Epithelial cell of proximal tubule (primary cell): Measurements from ENCODE around the gene MICA. TPM values are rescaled to one million over a fixed set of nuclear protein-coding genes. Genes with fewer than 3 reads are reported as not detected.

Source experiments
- DNase-seq: peaks from one replicate; pipeline ENCODE4 v3.0.0-alpha.2; 2011; ENCODE audit warnings: low read depth
- H3K4me3 ChIP-seq: 2 replicates; pipeline ENCODE4 v1.5.1; 2011; ENCODE audit warnings: low read depth, mild to moderate bottlenecking, low read length
- CTCF ChIP-seq: conservative IDR thresholded peaks from 2 replicates; pipeline ENCODE4 v1.5.1; 2012; ENCODE audit warnings: low read depth, mild to moderate bottlenecking, low read length
- total RNA-seq: library from RNA; depleted of rRNA; stranded (reverse); fragments of >200 nt; gene quantifications from 2 replicates; pipeline ENCODE4 v1.2.3, GENCODE V29; 2015

The MICA gene
- total RNA-seq, 1 donor from 2014 or later, result 25.7 TPM

- H3K4me3 ChIP-seq, result no peak overlapping the region
- no peak for DNase-seq
- no peak for TF ChIP-seq CTCF
Measured at GRCh38 chr6:31414771-31415265, 11.4 kb downstream of the MICA start.

- H3K4me3 ChIP-seq, result no peak overlapping the region
- no peak for TF ChIP-seq CTCF
- DNase-seq, result no peak
Measured at GRCh38 chr6:31416394-31417014, 13.1 kb downstream of the MICA start.

- H3K4me3 ChIP-seq, result no peak overlapping the region
- TF ChIP-seq CTCF, result no peak
- no peak for DNase-seq
Measured at GRCh38 chr6:31418251-31418650, 14.9 kb downstream of the MICA start.

GRCh38 chr6:31419842-31420241, 16.4 kb downstream of the MICA start:
- no peak for DNase-seq
- no peak overlapping the region for H3K4me3 ChIP-seq
- TF ChIP-seq CTCF, result no peak

- no peak overlapping the region for H3K4me3 ChIP-seq
- no peak for TF ChIP-seq CTCF
- no peak for DNase-seq
Measured at GRCh38 chr6:31420546-31420945, 17.2 kb downstream of the MICA start.

GRCh38 chr6:31422587-31422986, 19.2 kb downstream of the MICA start:
- TF ChIP-seq CTCF, result no peak
- no peak for DNase-seq
- H3K4me3 ChIP-seq, result no peak overlapping the region

GRCh38 chr6:31423550-31423949, 20.2 kb downstream of the MICA start:
- no peak overlapping the region for H3K4me3 ChIP-seq
- no peak for DNase-seq
- TF ChIP-seq CTCF, result no peak
